HG02970 (cell line): ENCODE results near the gene KCNMA1.

Source experiments
- ATAC-seq: cut with Tn5 transposase; IDR thresholded peaks from one replicate; pipeline ENCODE4 v1.9.1; 2021; ENCODE audit warnings: mild to moderate bottlenecking, moderate library complexity, moderate number of reproducible peaks; ENCODE audit not compliant: unreplicated experiment, low FRiP score

Gene KCNMA1

DNA sequence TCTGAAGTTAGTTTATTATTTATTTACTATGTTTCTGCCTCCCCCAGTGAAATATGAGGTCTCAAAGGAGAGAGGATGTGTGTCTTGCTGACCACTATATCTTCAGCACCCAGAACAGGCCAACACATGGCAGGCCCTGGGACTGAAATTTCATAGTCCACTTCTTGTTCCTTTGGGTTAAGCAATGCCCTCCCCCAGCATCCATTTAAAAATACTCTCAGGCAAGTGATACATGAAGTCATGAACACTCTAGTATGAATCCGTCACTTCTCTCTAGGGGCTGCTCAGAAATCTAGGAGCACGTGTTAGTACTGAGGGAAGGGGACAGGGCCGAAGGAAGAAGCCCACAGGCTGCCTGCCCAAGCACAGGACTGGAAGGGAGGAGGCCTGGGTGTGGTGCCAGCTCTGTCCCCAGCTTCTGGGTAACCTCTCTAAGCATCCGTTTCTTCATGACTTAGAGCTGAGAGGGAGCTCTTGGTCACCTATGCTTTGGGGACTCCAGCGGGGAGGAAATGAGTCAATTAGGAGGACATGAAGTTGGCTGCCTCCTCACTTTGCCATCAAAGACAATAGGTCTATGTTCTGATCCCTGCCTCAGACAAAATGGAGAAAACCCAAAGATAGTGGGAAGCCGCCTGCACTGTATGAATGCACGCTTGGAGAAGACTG, 119.2 kb downstream of the KCNMA1 start:
- ATAC-seq, result no peak

DNA sequence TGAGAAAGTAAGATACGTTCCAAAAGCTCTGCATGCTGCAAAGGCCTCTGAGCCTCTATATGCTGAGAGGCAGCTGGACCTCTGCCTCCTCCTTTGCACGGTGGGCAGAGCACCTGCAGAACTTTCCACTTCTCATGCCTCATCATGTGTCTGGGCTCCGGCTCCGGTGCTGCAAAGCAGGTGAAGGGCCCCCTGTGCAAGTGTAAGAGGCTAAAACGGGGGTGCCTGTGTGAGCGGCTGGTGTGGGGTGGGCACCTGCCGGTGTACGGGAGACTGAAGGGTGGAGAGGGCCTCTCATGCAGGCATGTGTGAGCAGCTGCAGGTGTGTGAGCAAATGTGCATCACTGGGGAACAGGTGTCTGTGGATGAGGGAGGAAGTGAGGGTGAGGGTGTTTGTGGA, 121.0 kb downstream of the KCNMA1 start:
- ATAC-seq, result no peak

- no peak for ATAC-seq
These were observed 122.7 kb downstream of the KCNMA1 start for GRCh38 chr10:77514870-77515269.

GRCh38 chr10:77513781-77514331, 123.8 kb downstream of the KCNMA1 start:
- ATAC-seq, result no peak

DNA sequence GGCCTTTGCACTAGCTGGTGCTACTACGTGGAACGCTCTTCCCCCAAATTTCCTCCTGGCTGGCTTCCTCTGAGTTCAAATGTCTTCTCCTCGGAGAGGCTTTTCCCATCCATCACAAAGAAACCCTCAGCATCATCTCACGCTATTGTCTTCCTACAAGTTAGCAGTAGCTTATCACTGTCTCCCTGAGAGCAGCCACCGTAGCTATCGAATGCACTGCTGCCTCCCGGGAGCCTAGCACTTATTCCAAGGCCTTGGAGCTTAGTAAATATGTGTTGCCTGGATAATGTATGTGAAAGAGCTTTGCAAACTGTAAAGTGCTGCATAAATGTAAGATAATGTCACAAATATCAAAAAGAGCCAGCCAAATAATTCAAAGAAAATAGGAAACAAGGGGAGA, 124.4 kb downstream of the KCNMA1 start:
- no peak for ATAC-seq

GRCh38 chr10:77512219-77512578, 125.4 kb downstream of the KCNMA1 start:
- ATAC-seq, result no peak

DNA sequence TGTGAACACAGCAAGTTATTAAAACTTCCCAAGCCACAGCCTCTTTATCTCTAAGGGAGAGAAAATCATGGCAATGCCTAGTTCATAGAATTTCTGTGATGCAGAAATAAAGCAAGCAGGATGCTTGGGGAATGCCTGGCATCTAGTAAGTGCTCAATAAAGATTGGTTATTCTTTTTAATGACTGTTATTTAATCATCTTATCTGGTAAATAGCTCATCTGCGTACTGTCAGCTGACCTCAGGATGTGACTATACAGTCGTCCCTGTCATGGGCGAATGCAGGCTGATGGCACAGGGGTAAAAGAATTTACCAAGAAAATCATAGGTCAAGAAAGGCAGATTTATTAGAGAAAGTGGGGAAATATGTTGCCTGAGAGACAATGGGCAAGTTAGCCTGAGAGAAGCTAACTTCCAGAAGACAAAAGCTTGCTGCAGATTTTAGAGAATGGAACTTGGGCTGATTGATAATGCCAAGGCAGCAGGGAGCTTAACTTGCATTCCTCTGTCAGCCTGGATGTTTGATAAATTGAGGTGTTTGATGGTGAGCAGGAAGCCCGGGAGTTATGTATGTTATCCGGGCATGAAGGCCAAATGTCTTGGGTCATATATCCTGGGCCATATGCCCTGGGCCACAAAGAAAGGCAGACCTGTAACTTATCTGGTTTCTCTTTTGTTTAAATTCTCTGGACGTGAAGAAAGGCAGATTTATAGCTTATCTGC, 126.0 kb downstream of the KCNMA1 start:
- no peak for ATAC-seq

DNA sequence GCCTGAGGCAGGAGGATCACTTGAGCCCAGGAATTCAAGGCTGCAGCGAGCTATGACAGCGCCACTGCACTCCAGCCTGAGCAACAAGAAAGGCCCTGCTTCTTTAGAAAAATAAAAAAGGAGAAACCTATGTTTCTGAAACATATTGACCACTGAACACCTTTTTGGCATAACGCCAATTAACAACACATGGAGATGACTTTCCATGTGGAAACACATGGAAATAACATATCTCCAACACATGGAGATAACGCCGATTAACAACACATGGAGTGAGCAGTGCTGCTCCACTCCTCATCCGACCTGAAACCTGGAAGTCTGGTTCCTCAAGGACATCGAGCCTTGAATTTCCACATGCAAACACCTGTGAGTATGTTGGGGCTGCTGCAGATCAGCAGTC, 126.9 kb downstream of the KCNMA1 start:
- no peak for ATAC-seq

- ATAC-seq, result no peak
These were observed 127.3 kb downstream of the KCNMA1 start for GRCh38 chr10:77510294-77510693.

GRCh38 chr10:77509391-77509790, 128.2 kb downstream of the KCNMA1 start:
- ATAC-seq, result no peak

DNA sequence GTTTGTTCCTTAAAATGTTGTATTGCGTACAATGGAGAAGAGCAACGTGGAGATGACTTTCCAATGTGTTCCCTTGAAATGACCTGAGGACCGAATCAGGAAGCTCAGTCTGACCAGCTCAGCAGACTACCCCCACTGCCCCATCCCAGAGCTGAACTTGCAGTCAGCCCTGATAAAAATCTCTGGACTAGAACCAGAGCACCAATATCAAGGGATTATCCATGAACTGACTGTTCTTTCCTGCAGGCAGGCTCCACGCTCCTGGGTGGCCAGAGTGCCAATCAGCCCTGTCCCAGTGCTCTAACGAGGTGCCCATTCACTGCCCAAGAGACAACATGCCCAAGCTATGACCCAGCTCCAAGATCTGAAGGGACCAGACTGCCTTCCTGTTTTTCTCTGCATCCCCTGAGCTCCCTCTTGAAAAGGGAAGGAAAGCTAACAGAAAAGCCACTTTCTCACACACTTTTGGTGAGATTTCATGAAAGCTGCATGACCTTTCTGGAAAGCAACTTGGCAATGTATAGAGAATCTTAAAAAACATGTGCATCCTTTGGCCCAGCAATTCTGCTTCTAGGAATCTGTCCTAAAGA, 130.2 kb downstream of the KCNMA1 start:
- ATAC-seq, result no peak

DNA sequence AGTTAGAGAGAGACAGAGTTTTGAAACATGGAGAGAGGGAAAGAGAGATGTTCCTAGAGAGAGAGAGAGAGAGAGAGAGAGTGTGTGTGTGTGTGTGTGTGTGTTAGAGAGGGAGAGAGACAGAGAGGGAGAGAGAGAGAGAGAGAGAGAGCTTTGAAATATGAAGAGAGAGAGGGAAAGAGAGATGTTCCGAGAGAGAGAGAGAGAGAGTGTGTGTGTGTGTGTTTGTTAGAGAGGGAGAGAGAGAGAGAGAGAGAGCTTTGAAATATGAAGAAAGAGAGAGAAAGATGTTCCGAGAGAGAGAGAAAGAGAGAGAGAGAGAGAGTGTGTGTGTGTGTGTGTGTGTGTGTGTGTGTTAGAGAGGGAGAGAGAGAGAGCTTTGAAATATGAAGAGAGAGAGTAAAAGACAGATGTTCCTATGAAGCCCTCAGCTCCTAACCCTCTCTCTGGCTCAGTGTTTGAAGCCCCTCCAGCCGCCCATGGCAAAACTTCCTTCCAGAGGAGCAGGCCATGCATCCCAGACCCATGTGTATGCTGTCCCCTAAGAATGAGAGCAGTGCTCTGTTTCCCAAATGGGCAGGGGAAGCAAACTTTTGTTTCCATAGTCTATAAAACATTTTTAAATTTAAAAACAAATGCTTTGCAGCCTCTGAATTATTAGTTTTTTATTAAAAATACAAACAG, 130.9 kb downstream of the KCNMA1 start:
- no peak for ATAC-seq

GRCh38 chr10:77505431-77506334, 131.9 kb downstream of the KCNMA1 start:
- no peak for ATAC-seq

DNA sequence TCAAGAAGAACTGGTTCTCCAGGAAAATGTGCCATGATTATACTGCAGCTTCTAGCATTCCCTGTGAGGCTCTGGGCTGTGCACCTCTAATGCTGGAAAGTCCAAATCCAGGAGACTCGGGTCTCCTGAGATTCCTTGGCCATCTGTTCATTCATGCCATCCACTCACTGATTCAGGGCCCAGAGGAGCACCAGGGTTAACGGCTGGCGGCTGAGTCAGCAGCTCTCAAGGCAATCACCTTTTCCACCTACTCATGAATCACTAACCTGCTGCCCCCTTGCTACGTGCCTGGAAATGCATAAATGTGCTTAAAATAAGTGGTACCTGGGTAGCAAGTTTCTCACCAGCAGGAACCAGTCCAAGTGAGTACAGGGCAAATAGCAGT, 132.7 kb downstream of the KCNMA1 start:
- ATAC-seq, result no peak

GRCh38 chr10:77504196-77504872, 133.3 kb downstream of the KCNMA1 start:
- no peak for ATAC-seq

DNA sequence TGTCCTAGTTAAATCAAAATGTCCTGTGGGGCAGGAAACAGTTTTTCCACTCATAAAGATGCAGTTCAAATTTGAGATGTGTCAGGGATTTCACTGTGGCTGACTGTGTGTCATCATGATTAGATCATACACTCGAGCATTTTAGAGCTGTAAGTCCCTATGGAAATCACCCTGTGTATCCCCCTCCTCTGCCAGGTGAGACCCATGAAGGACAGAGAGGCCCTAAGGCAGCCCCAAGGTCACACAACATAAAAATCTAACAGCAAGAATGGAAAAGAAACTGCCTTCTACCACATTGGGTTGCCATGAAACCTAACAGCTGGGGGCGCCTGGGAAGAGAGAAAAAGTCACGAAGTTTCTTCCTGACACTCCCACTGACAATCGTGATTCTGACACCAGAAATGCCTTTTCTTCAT, 135.8 kb downstream of the KCNMA1 start:
- no peak for ATAC-seq

DNA sequence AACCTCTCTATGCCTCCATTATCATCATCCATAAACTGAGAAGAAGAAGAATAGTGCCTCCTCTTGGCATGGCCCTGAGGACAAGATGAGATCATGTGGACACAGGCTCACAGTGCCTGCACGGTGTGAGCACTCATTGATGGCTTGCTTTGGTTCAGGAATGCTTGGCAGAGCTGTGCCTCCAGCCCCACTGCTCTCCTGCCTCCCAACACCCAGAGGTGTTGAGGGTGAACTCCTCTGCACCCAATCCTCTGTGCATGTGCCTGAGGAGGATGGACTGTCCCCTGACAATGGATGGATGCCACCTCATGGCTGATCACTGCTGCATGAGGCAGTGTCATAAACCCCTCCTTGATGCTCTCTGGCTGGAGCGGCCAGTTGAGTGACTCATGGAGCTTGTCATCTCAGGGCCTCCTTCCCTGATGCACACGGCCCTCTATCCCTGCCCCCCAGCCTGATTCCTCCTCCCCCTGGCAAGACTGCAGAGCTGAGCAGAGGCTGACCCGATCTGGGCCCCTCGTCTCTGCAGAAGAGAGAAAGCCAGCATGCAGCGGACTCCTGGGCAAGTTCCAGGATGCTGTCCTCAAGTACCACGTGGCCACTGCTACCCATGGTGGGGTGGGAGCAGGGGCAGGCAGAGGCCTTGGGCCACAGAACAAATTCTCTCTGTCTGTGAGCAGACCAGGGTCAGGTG, 136.3 kb downstream of the KCNMA1 start:
- no peak for ATAC-seq

- no peak for ATAC-seq
These were observed 136.9 kb downstream of the KCNMA1 start for GRCh38 chr10:77500754-77501151.

- no peak for ATAC-seq
These were observed 138.8 kb downstream of the KCNMA1 start for GRCh38 chr10:77498829-77499228.
